Measurements from ENCODE around the gene VAV3. TPM values are rescaled to one million over a fixed set of nuclear protein-coding genes. Genes with fewer than 3 reads are reported as not detected.

VAV3 gene
- total RNA-seq, 1 experiment from 2014 or later: not detected

DNA sequence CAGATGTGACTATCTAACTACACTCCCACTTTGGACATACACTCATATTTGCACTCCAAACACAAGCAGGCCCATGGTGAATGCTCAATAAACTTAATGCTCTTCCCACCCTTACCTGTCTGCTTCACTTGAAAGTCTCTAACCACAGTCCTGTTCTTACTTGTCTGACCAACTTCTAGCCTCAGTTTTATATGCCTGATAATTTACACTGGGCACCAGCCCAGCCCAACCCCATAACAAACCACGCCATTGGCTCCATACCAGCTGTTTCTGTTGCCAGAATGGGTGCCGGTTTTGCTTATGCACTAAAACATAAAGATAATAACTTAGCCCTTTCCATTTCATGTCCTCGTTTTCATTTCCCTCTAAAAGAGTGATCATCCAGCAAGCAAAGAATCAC lies 428.7 kb downstream of the VAV3 start:
- TF ChIP-seq SRF (IDR thresholded peaks at IDR 0.05; ENCODE audit: low read depth): no peak
- no peak for TF ChIP-seq JUND (IDR thresholded peaks at IDR 0.05)
- no peak for TF ChIP-seq POLR2AphosphoS5 (IDR thresholded peaks at IDR 0.05; ENCODE audit: low read depth, low read length)
- Histone ChIP-seq H3K9me3 (ENCODE audit: control insufficient read depth in 1 of 2, insufficient read depth in 1 of 2, low read depth in 1 of 2, low read length in 2 of 2) (peaks cover 0 to 21% of the 10 kb centered on the region in 2 experiments; a peak in 1 of 4 replicates), H3K4me1 (ENCODE audit: control insufficient read depth in 1 of 2, insufficient read depth in 2 of 2, low read length in 2 of 2) (no peaks in the 10 kb centered on the region), H3K4me2 (ENCODE audit: low read length) (no peak overlapping the region), H3K36me3 (ENCODE audit: control insufficient read depth in 1 of 2, insufficient read depth in 2 of 2, low read length in 2 of 2) (no peaks in the 10 kb centered on the region), H3K4me3 (replicated peaks in 1 of 2; ENCODE audit: low read depth in 1 of 2, low read length in 2 of 2) (no peak overlapping the region), H3K27me3 (ENCODE audit: insufficient read depth, low read length) (no peaks in the 10 kb centered on the region), H3K9ac (ENCODE audit: low read length) (no peak overlapping the region), H4K20me1 (ENCODE audit: insufficient read depth) (no peaks in the 10 kb centered on the region), H3K79me2 (ENCODE audit: insufficient read depth, low read length) (no peaks in the 10 kb centered on the region), H3K9me2 (ENCODE audit: insufficient read depth) (no peaks in the 10 kb centered on the region), H3K27ac (ENCODE audit: low read depth, low read length) (no peak overlapping the region), H2AFZ (ENCODE audit: low read depth, low read length, poor library complexity, severe bottlenecking) (no peak overlapping the region)
- intact Hi-C loops (cut with micrococcal nuclease): no loop called here
- ChIA-PET POLR2A (no interaction called here), CTCF (no interaction called here), RAD21 (ENCODE audit: low non-redundant PET in 1 of 2, low total read pairs in 2 of 2, uncharacterized antibody in 2 of 2, unreplicated experiment in 2 of 2) (no interaction called here)
- no peak for ATAC-seq
- no TSS peak for BruUV-seq (replicated peaks)
- no peak for DNase-seq (ENCODE audit: low read depth, low spot score)

- Histone ChIP-seq H4K20me1 (ENCODE audit: insufficient read depth) (no peaks in the 10 kb centered on the region), H3K27ac (ENCODE audit: low read depth, low read length) (no peak overlapping the region), H3K9ac (ENCODE audit: low read length) (no peak overlapping the region), H2AFZ (ENCODE audit: low read depth, low read length, poor library complexity, severe bottlenecking) (no peak overlapping the region), H3K9me2 (ENCODE audit: insufficient read depth) (no peaks in the 10 kb centered on the region), H3K36me3 (ENCODE audit: control insufficient read depth in 1 of 2, insufficient read depth in 2 of 2, low read length in 2 of 2) (no peaks in the 10 kb centered on the region), H3K27me3 (ENCODE audit: insufficient read depth, low read length) (no peaks in the 10 kb centered on the region), H3K9me3 (ENCODE audit: control insufficient read depth in 1 of 2, insufficient read depth in 1 of 2, low read depth in 1 of 2, low read length in 2 of 2) (peaks cover 0 to 17% of the 10 kb centered on the region in 2 experiments; a peak in 1 of 4 replicates), H3K4me3 (replicated peaks in 1 of 2; ENCODE audit: low read depth in 1 of 2, low read length in 2 of 2) (no peak overlapping the region), H3K79me2 (ENCODE audit: insufficient read depth, low read length) (no peaks in the 10 kb centered on the region), H3K4me2 (ENCODE audit: low read length) (no peak overlapping the region), H3K4me1 (ENCODE audit: control insufficient read depth in 1 of 2, insufficient read depth in 2 of 2, low read length in 2 of 2) (no peaks in the 10 kb centered on the region)
- ChIA-PET RAD21 (ENCODE audit: low non-redundant PET in 1 of 2, low total read pairs in 2 of 2, uncharacterized antibody in 2 of 2, unreplicated experiment in 2 of 2) (no interaction called here), CTCF (no interaction called here), POLR2A (no interaction called here)
- BruUV-seq (replicated peaks): no TSS peak
- TF ChIP-seq ZFX (IDR thresholded peaks at IDR 0.05): no peak
- DNase-seq (ENCODE audit: low read depth, low spot score): no peak
- intact Hi-C loops (cut with micrococcal nuclease): no loop called here
- ATAC-seq: no peak
These were observed 429.9 kb downstream of the VAV3 start for GRCh38 chr1:107535091-107535490.

DNA sequence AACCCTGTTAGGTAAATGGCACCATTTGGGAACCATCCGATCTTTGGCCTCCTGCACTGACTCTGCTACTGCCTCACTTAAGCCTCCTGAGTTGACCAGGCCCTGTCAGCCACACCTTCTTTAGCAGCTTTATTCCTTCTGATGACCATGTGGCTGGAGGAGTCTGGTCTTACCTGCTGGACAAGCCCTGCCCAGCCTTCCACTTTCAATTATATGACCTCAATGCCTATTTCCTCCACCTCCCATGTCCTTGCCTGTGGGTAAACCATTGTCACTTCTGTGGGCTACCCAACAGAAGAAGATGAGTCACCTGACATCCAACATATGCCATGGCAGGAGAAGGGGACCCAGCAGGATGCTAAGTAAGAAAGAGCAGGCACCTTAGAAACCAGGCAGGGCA lies 430.3 kb downstream of the VAV3 start:
- no TSS peak for BruUV-seq (replicated peaks)
- TF ChIP-seq SP1 (IDR thresholded peaks at IDR 0.05; ENCODE audit: low read depth) (no peak), SRF (IDR thresholded peaks at IDR 0.05; ENCODE audit: low read depth) (no peak), CEBPB (IDR thresholded peaks at IDR 0.05; ENCODE audit: low read depth) (no peak), EZH2phosphoT487 (IDR thresholded peaks at IDR 0.05; ENCODE audit: borderline replicate concordance) (no peak), YY1 (IDR thresholded peaks at IDR 0.05; ENCODE audit: extremely low read depth, insufficient replicate concordance, low read depth, low read length) (no peak), JUND (IDR thresholded peaks at IDR 0.05) (no peak), SIN3A (IDR thresholded peaks at IDR 0.05; ENCODE audit: low read depth) (no peak), EZH2 (IDR thresholded peaks at IDR 0.05) (no peak), FOSL1 (IDR thresholded peaks at IDR 0.05; ENCODE audit: low read depth) (no peak), POLR2AphosphoS5 (IDR thresholded peaks at IDR 0.05; ENCODE audit: low read depth, low read length) (no peak), MAX (IDR thresholded peaks at IDR 0.05) (no peak), POLR2A (IDR thresholded peaks at IDR 0.05; ENCODE audit: borderline replicate concordance, extremely low read depth, insufficient read depth, insufficient read length) (no peak), EGR1 (IDR thresholded peaks at IDR 0.05; ENCODE audit: low read depth) (no peak), ELF1 (IDR thresholded peaks at IDR 0.05; ENCODE audit: borderline replicate concordance, low read depth) (no peak), ZFX (IDR thresholded peaks at IDR 0.05) (no peak), ATF3 (IDR thresholded peaks at IDR 0.05) (no peak)

More for the DNA sequence above, 430.3 kb downstream of the VAV3 start:
- H3K36me3 ChIP-seq (ENCODE audit: control insufficient read depth in 1 of 2, insufficient read depth in 2 of 2, low read length in 2 of 2): no peaks in the 10 kb centered on the region
- H3K9me3 ChIP-seq (ENCODE audit: control insufficient read depth in 1 of 2, insufficient read depth in 1 of 2, low read depth in 1 of 2, low read length in 2 of 2): peaks cover 0 to 17% of the 10 kb centered on the region in 2 experiments; a peak in 1 of 4 replicates
- ChIA-PET CTCF (no interaction called here), POLR2A (no interaction called here), RAD21 (ENCODE audit: low non-redundant PET in 1 of 2, low total read pairs in 2 of 2, uncharacterized antibody in 2 of 2, unreplicated experiment in 2 of 2) (no interaction called here)
- H3K4me1 ChIP-seq (ENCODE audit: control insufficient read depth in 1 of 2, insufficient read depth in 2 of 2, low read length in 2 of 2): no peaks in the 10 kb centered on the region
- H3K9ac ChIP-seq (ENCODE audit: low read length): no peak overlapping the region
- no peak overlapping the region for H3K27ac ChIP-seq (ENCODE audit: low read depth, low read length)
- H3K27me3 ChIP-seq (ENCODE audit: insufficient read depth, low read length): no peaks in the 10 kb centered on the region
- intact Hi-C loops (cut with micrococcal nuclease): no loop called here
- no peak overlapping the region for H3K4me2 ChIP-seq (ENCODE audit: low read length)
- H4K20me1 ChIP-seq (ENCODE audit: insufficient read depth): no peaks in the 10 kb centered on the region
- no peak overlapping the region for H3K4me3 ChIP-seq (replicated peaks in 1 of 2; ENCODE audit: low read depth in 1 of 2, low read length in 2 of 2)
- no peaks in the 10 kb centered on the region for H3K9me2 ChIP-seq (ENCODE audit: insufficient read depth)
- H2AFZ ChIP-seq (ENCODE audit: low read depth, low read length, poor library complexity, severe bottlenecking): no peak overlapping the region
- H3K79me2 ChIP-seq (ENCODE audit: insufficient read depth, low read length): no peaks in the 10 kb centered on the region
- no peak for DNase-seq (ENCODE audit: low read depth, low spot score)
- no peak for ATAC-seq
